ENCODE results near the gene PPP1R12C.

Gene PPP1R12C

DNA sequence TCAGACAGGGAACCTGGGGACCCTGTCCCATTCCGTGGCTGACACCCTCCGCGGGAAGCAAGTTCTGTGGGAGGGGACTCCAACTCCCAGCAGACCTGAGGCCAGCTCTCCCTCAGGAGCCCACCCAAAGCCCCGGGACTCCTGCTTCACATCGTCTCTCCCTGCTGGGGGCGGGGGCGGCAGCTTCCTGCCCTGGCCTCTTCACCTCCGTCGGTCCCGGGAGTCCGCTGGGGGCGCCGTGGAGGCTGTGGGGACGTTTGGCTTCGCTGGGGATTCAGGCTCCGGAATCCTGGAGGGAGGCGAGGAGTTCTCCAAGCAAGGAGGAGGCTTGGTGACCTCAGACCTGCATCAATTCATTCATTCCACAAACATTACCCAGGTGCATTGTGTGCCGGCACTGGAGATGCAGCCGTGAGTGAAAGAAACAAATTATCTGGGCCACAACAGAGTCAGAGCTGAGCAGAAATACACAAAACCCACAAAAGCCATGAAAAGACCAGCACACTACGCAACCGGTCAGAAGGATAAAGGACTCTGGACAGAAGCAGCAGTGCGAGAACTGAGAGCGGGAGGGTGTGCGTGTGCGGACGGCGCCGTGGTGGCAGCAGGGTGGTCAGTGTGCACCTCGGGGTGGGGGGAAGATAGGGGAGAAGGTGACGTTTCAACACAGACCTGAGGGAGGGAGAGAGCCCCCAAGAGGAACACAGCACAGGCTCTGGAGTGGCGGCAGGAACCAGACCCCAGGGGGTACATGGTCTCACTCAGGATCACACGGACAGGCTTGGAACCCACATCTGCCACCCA, 22.8 kb downstream of the PPP1R12C start:
- DNase-seq = no peak
- TF ChIP-seq POLR2A (IDR thresholded peaks at IDR 0.05; ENCODE audit: low read length) (no peak), GATA1 (IDR thresholded peaks at IDR 0.05; ENCODE audit: low read depth, low read length) (no peak)

GRCh38 chr19:55092423-55093318, 24.8 kb downstream of the PPP1R12C start:
- no peak for DNase-seq
- no peak for TF ChIP-seq POLR2A (IDR thresholded peaks at IDR 0.05; ENCODE audit: low read length)
- TF ChIP-seq GATA1 (IDR thresholded peaks at IDR 0.05; ENCODE audit: low read depth, low read length) = no peak

DNA sequence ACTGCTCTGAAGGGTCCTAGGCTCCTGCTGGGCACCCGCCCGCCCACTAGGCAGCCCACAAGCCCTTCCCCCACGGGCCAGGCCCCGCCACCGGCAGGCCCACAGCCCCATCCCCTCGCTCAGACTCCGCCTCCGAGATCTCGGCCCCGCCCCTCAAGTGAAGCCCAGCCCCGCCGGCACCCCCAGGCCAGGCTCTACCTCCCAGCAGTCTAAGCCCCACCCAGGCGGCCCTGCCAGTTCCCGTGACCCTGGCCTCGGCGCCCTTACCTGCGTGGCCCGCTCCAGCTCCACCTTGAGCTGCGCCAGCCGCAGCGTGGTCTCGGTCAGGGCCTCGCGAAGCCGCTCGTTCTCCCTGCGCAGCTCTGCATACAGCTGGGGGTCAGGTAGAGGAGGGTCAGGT, 25.5 kb downstream of the PPP1R12C start:
- no peak for DNase-seq
- TF ChIP-seq GATA1 (IDR thresholded peaks at IDR 0.05; ENCODE audit: low read depth, low read length) (no peak), POLR2A (IDR thresholded peaks at IDR 0.05; ENCODE audit: low read length) (no peak)

DNA sequence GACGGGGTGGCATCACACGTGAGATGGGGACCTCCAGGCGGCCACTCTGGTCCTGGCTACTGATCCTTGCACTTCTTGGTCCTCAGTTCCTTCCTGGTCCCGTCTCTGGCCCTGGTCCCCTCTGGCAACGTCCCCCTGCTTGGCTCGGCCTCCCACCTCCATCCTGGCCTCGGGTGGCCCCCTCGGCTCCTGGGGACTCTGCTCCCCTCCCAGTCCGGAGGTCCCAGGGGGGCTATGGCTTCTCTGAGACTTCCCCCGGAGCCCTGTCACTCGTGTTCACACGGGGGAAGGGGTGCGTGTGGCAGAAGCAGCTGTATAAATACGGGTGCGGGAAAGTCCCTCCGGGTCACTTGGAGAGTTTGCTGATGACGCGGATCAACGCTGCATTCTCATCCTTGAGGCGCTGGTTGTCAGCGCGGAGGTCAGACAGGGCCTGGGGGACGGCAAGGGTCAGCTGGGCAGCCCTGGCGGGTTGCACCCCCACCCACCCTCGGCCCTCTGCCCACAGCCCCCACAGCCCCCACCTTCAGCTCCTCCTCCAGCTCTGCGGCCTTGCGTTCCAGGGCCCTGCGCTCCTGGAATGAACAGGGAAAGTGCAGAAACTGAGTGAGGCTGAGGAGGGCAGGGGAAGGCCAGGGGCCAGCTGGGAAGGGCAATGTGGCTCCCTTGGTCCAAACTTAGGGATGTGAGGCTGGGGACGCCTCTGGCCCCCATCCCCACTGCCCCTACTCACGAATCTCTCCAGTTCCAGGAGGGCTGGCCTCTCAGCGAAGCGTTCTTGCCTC, 26.1 kb downstream of the PPP1R12C start:
- no peak for DNase-seq

GRCh38 chr19:55090564-55090963, 26.9 kb downstream of the PPP1R12C start:
- DNase-seq = no peak
- TF ChIP-seq POLR2A (IDR thresholded peaks at IDR 0.05; ENCODE audit: low read length) = no peak
- no peak for TF ChIP-seq GATA1 (IDR thresholded peaks at IDR 0.05; ENCODE audit: low read depth, low read length)

More for the DNA sequence above, 26.1 kb downstream of the PPP1R12C start:
- TF ChIP-seq POLR2A (IDR thresholded peaks at IDR 0.05; ENCODE audit: low read length) = no peak
- TF ChIP-seq GATA1 (IDR thresholded peaks at IDR 0.05; ENCODE audit: low read depth, low read length) = no peak

DNA sequence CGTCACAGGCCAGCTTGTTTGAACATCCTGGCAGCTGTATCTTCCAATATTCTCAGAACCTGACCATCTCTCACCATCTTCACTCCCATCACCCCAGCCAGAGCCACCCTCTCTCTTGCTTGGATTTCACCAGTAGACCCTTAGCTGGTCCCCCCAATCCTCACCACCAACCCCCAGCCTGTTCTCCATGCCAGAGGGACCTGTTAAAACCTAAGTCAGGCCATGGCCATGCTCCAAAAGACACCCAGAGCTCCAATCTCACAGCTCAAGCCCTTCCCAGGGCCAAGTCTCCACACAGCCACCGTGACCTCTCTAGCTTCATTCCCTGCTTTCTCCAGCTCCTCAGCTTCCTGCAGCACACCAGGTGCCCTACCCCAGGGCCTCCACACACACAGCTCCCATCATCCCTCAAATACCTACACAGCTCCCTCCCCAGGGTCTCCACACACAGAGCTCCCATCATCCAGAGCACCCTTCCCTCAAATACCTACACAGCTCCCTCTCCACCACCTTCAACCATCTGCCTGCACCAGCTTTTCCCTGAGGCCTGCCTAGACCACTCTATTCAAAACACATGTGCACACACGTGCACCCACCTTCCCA, 28.0 kb downstream of the PPP1R12C start:
- TF ChIP-seq GATA1 (IDR thresholded peaks at IDR 0.05; ENCODE audit: low read depth, low read length) = no peak
- no peak for TF ChIP-seq POLR2A (IDR thresholded peaks at IDR 0.05; ENCODE audit: low read length)
- no peak for DNase-seq

- DNase-seq = peak; percentile 67 to 83
- TF ChIP-seq GATA1 (IDR thresholded peaks at IDR 0.05; ENCODE audit: low read depth, low read length) = no peak
- no peak for TF ChIP-seq POLR2A (IDR thresholded peaks at IDR 0.05; ENCODE audit: low read length)
Measured at GRCh38 chr19:55088543-55089341, 28.7 kb downstream of the PPP1R12C start.

DNA sequence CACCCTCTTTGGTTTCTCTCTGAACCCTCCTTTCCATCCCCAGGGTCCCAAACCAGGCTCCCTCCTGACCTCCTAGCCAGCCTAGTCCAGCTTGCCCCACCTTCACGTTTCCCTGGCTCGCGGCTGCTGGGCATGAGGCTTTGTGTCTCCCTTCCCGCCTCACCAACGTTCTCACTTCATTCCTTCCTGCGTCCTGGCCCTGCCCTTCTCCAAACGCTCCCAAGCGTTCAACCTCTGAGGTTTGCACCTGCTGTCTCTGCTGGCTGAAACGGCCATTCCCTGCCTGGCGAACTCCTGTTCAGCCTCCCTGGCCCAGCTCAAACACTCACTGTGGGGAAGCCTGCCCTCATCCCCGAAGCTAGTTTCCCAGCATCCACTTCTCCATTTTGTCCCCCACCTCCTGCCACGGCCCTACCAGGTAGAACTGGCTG, 29.4 kb downstream of the PPP1R12C start:
- no peak for TF ChIP-seq POLR2A (IDR thresholded peaks at IDR 0.05; ENCODE audit: low read length)
- TF ChIP-seq GATA1 (IDR thresholded peaks at IDR 0.05; ENCODE audit: low read depth, low read length) = no peak

GRCh38 chr19:55087542-55087901, 29.9 kb downstream of the PPP1R12C start:
- no peak for TF ChIP-seq POLR2A (IDR thresholded peaks at IDR 0.05; ENCODE audit: low read length)
- TF ChIP-seq GATA1 (IDR thresholded peaks at IDR 0.05; ENCODE audit: low read depth, low read length) = no peak
- no peak for DNase-seq

More for the DNA sequence above, 29.4 kb downstream of the PPP1R12C start:
- no peak for DNase-seq

DNA sequence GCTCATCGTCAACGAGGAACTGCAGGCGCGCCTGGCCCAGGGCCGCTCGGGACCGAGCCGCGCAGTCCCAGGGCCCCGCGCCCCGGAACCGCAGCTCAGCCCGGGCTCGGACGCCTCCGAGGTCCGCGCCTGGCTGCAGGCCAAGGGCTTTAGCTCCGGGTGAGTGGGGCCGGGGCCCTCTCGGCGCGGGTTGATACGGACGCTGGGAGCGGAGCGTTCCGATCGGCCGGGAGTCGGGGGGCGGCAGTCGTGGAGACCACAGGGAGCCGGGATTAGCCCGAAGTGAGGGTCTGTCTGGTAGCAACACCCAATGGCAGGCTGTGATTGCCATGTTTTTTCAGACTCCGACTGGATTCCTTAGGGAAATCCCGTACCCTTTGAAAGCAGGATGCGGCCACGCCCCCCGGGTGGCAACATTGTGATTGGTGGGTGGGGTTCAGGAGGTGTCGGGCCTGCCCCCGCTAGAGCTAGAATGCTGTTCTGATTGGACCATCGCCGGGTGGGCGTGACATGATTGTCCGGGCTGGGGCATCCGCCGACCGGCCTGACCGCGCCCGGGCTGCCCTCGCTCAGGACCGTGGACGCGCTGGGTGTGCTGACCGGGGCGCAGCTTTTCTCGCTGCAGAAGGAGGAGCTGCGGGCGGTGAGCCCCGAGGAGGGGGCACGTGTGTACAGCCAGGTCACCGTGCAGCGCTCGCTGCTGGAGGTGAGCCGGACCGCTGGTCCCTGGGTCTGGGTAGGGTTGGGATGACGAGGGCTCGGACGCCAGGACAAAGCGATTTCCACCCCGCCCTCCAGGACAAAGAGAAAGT, 30.5 kb downstream of the PPP1R12C start:
- TF ChIP-seq POLR2A (IDR thresholded peaks at IDR 0.05; ENCODE audit: low read length) = no peak
- no peak for TF ChIP-seq GATA1 (IDR thresholded peaks at IDR 0.05; ENCODE audit: low read depth, low read length)

GRCh38 chr19:55085923-55086715, 31.3 kb downstream of the PPP1R12C start:
- TF ChIP-seq POLR2A (IDR thresholded peaks at IDR 0.05; ENCODE audit: low read length) = no peak
- no peak for DNase-seq

More for the DNA sequence above, 30.5 kb downstream of the PPP1R12C start:
- DNase-seq = peak; percentile 49 to 50
